ENCODE measurements around the gene XPO6. TPM values are rescaled to one million over a fixed set of nuclear protein-coding genes. Genes with fewer than 3 reads are reported as not detected.

XPO6 gene
- polyA plus RNA-seq, 1 of the 3 experiments (the other 2 are of a cell fraction): 97.1 TPM

DNA sequence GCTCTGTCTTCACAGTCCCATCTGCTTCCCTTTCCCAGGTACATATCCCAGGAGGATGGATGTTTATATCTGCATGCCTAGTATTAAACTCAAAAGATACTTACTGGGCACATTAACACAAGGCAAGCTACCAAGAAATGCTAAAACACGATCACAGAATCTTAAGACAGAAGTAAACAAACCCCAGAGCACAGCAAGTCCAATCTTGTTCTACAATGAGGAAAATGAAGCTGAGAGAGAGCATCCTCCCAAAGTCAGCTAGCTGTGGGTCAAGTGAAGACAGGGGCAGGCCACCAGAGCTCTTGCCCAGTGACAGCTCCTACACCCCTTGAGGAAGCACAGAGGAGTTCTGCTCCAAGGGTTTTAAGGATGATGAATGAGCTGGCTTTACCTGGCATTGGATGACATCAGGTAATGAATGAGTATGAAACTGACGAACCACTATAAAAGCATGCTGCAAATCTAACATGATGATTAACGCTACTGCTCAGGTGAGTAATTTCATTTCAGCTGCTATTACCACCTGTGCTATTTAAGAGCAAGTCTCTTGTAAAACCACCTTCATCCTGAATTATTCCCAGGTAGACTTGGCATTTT, 20.3 kb downstream of the XPO6 start:
- H3K4me3 ChIP-seq (ENCODE audit: low read depth in 2 of 2, low read length in 1 of 2): no peak overlapping the region
- peaks cover 66% of the 10 kb centered on the region for H4K20me1 ChIP-seq (ENCODE audit: insufficient read depth)
- no peaks in the 10 kb centered on the region for H3K27me3 ChIP-seq (ENCODE audit: insufficient read depth)
- no peak overlapping the region for H3K4me2 ChIP-seq
- 90% methylated on average over 3 of the region's 3 CpGs for WGBS (ENCODE audit: low lambda C conversion rate)
- H3K36me3 ChIP-seq (replicated peaks in 1 of 2; ENCODE audit: control insufficient read depth in 1 of 2, insufficient read depth in 2 of 2, low read length in 1 of 2): peaks cover 0 to 6% of the 10 kb centered on the region in 2 experiments
- peaks cover 2 to 59% of the 10 kb centered on the region in 2 experiments; a peak in 3 of 4 replicates for H3K4me1 ChIP-seq (ENCODE audit: control insufficient read depth in 1 of 2, insufficient read depth in 2 of 2, low read depth in 1 of 2, low read length in 1 of 2)
- ChIA-PET POLR2A (no interaction called here), CTCF (interaction anchor here (1.2 kb wide), 1 partner anchor 18 kb away, joined by 3 read pairs; no protein-coding TSS in a partner anchor)
- peaks cover 17% of the 10 kb centered on the region for H3F3A ChIP-seq (replicated peaks; ENCODE audit: insufficient read depth)
- H2AFZ ChIP-seq (ENCODE audit: low read depth): no peak overlapping the region
- H3K9me3 ChIP-seq: no peaks in the 10 kb centered on the region
- no peak for DNase-seq
- H3K9ac ChIP-seq: no peak overlapping the region
- H3K27ac ChIP-seq (ENCODE audit: low read depth in 2 of 2, low read length in 1 of 2): no peak overlapping the region
- H3K9me2 ChIP-seq: no peaks in the 10 kb centered on the region
- H3K79me2 ChIP-seq (ENCODE audit: insufficient read depth): peaks cover 94% of the 10 kb centered on the region
- TF ChIP-seq TCF12 (IDR thresholded peaks at IDR 0.05) (no peak), GABPA (IDR thresholded peaks at IDR 0.05; ENCODE audit: low read depth) (no peak), EZH2phosphoT487 (IDR thresholded peaks at IDR 0.05; ENCODE audit: borderline replicate concordance, low read depth) (no peak), ELF1 (IDR thresholded peaks at IDR 0.05) (no peak), FOXM1 (IDR thresholded peaks at IDR 0.05; ENCODE audit: low read depth) (no peak), RAD21 (IDR thresholded peaks at IDR 0.05; ENCODE audit: low read length) (no peak), JUND (IDR thresholded peaks at IDR 0.05) (no peak), EP300 (IDR thresholded peaks at IDR 0.05; ENCODE audit: borderline replicate concordance in 1 of 2, low read depth in 1 of 2, low read length in 1 of 2) (no peak), TAF1 (IDR thresholded peaks at IDR 0.05; ENCODE audit: borderline replicate concordance, low read depth, low read length) (no peak), FOXJ3 (CRISPR knock-in tag; IDR thresholded peaks at IDR 0.05) (no peak), CHD2 (IDR thresholded peaks at IDR 0.05; ENCODE audit: low read length, partially characterized antibody) (no peak), CTCF (IDR thresholded peaks at IDR 0.05) (no peak), MEF2A (IDR thresholded peaks at IDR 0.05; ENCODE audit: borderline replicate concordance, low read depth) (no peak), MXI1 (IDR thresholded peaks at IDR 0.05; ENCODE audit: low read depth, low read length) (no peak), RCOR1 (IDR thresholded peaks at IDR 0.05; ENCODE audit: low read length) (no peak), SIN3A (IDR thresholded peaks at IDR 0.05; ENCODE audit: borderline replicate concordance, low read depth, low read length) (no peak)
- TF ChIP-seq, protein P1, sequence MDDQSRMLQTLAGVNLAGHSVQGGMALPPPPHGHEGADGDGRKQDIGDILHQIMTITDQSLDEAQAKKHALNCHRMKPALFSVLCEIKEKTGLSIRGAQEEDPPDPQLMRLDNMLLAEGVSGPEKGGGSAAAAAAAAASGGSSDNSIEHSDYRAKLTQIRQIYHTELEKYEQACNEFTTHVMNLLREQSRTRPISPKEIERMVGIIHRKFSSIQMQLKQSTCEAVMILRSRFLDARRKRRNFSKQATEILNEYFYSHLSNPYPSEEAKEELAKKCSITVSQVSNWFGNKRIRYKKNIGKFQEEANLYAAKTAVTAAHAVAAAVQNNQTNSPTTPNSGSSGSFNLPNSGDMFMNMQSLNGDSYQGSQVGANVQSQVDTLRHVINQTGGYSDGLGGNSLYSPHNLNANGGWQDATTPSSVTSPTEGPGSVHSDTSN (IDR thresholded peaks at IDR 0.05): no peak
